Measurements from ENCODE around the gene IL23R.
A peak's percentile ranks its signal among the peaks of the same experiment; 100 is the strongest.
"Not testable (repeated sequence)": the region's sequence is repeated elsewhere in the genome, so short reads cannot be mapped to it uniquely, and the experiment has no call there.

Gene IL23R

GRCh38 chr1:67166196-67166595 is at the start of gene IL23R:
Gene IL23R (plus strand): TSS chr1:67166454. CDS start chr1:67168121, 1,667 bp downstream.
- no peak for DNase-seq (ENCODE audit: low read depth)

- no peak for DNase-seq (ENCODE audit: low read depth)
Measured at GRCh38 chr1:67118191-67118590, 48.1 kb upstream of the IL23R start.

- DNase-seq (ENCODE audit: low read depth), result no peak
Measured at GRCh38 chr1:67118646-67119045, 47.6 kb upstream of the IL23R start.

- DNase-seq (ENCODE audit: low read depth), result no peak
Measured at GRCh38 chr1:67120855-67121619, 45.2 kb upstream of the IL23R start.

- no peak for DNase-seq (ENCODE audit: low read depth)
Measured at GRCh38 chr1:67124455-67124854, 41.8 kb upstream of the IL23R start.

- DNase-seq (ENCODE audit: low read depth), result no peak
Measured at GRCh38 chr1:67126111-67126746, 40.0 kb upstream of the IL23R start.

- no peak for DNase-seq (ENCODE audit: low read depth)
Measured at GRCh38 chr1:67126974-67127373, 39.3 kb upstream of the IL23R start.

GRCh38 chr1:67130673-67131072 is 35.6 kb upstream of the IL23R start:
- no peak for DNase-seq (ENCODE audit: low read depth)

GRCh38 chr1:67133177-67133576 is 33.1 kb upstream of the IL23R start:
- no peak for DNase-seq (ENCODE audit: low read depth)

- DNase-seq (ENCODE audit: low read depth), result no peak
Measured at GRCh38 chr1:67134695-67135094, 31.6 kb upstream of the IL23R start, which contains the start of gene C1orf141. Gene C1orf141 (minus strand): TSS chr1:67134970. CDS start chr1:67127240, 7,730 bp downstream.

GRCh38 chr1:67135354-67135753 is 30.9 kb upstream of the IL23R start:
- peak; percentile 85 for DNase-seq (ENCODE audit: low read depth)

GRCh38 chr1:67137307-67137753 is 28.9 kb upstream of the IL23R start:
- DNase-seq (ENCODE audit: low read depth), result no peak

- DNase-seq (ENCODE audit: low read depth), result no peak
Measured at GRCh38 chr1:67138813-67139499, 27.3 kb upstream of the IL23R start.

- DNase-seq (ENCODE audit: low read depth), result no peak
Measured at GRCh38 chr1:67140460-67140859, 25.8 kb upstream of the IL23R start.

GRCh38 chr1:67141832-67142231 is 24.4 kb upstream of the IL23R start:
- DNase-seq (ENCODE audit: low read depth), result not testable (repeated sequence)

- no peak for DNase-seq (ENCODE audit: low read depth)
Measured at GRCh38 chr1:67142931-67143330, 23.3 kb upstream of the IL23R start.

- no peak for DNase-seq (ENCODE audit: low read depth)
Measured at GRCh38 chr1:67143966-67144365, 22.3 kb upstream of the IL23R start.

GRCh38 chr1:67144696-67145095 is 21.6 kb upstream of the IL23R start:
- DNase-seq (ENCODE audit: low read depth), result no peak

- no peak for DNase-seq (ENCODE audit: low read depth)
Measured at GRCh38 chr1:67146101-67146500, 20.2 kb upstream of the IL23R start.

- no peak for DNase-seq (ENCODE audit: low read depth)
Measured at GRCh38 chr1:67146539-67146938, 19.7 kb upstream of the IL23R start.

- not testable (repeated sequence) for DNase-seq (ENCODE audit: low read depth)
Measured at GRCh38 chr1:67147973-67148372, 18.3 kb upstream of the IL23R start.

GRCh38 chr1:67148516-67149178 is 17.6 kb upstream of the IL23R start:
- DNase-seq (ENCODE audit: low read depth), result no peak

All from GM04503 (cell line).